HUES64 (cell line): ENCODE results near the gene GEMIN8.

Experiments used
- H3K27ac ChIP-seq: 2 replicates; pipeline ENCODE4 v1.7.0; 2013; ENCODE audit warnings: low read depth, low read length, inconsistent platforms
- H3K27me3 ChIP-seq: 2 replicates; pipeline ENCODE4 v1.6.1; 2013; ENCODE audit warnings: mild to moderate bottlenecking, low read length; ENCODE audit not compliant: insufficient read depth
- H3K36me3 ChIP-seq: 2 replicates; pipeline ENCODE4 v1.6.1; 2013; ENCODE audit warnings: mild to moderate bottlenecking, low read length; ENCODE audit not compliant: insufficient read depth
- H3K4me1 ChIP-seq: 2 replicates; pipeline ENCODE4 v1.6.1; 2013; ENCODE audit warnings: mild to moderate bottlenecking, low read length, moderate library complexity; ENCODE audit not compliant: insufficient read depth
- H3K4me3 ChIP-seq: 2 replicates; pipeline ENCODE4 v1.5.1; 2013; ENCODE audit warnings: mild to moderate bottlenecking, low read length, moderate library complexity
- H3K9ac ChIP-seq: 2 replicates; pipeline ENCODE4 v1.6.1; 2013; ENCODE audit warnings: mild to moderate bottlenecking, low read depth, low read length
- H3K9me3 ChIP-seq: 2 replicates; pipeline ENCODE4 v1.6.1; 2013; ENCODE audit warnings: low read depth, low read length; ENCODE audit not compliant: insufficient read depth
- WGBS: fragments of 150-250, 120-280 bp; methylation state at CpG from one replicate; pipeline ENCODE4 v1.1.7; 2013; ENCODE audit warnings: missing lambda C conversion rate; 5-methylcytosine and 5-hydroxymethylcytosine counted together

Gene GEMIN8

DNA sequence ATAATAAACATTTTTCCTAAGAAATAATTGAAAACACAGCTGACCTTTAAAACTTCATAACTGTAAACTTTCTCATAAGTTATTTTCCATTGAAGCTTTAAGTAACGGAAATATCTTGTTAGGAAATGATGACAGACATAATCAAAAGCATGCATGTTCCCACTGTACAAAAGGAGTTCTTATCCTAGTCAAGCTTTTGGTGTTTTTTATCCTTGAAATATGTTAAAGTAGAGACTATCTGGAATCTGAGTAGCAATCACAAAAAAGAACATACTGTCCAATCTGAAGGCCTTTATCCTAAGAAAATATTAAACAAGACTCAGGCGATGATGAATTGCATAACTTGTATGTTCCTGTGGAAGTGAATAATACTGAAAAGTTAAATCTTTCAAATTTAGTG, 14.4 kb downstream of the GEMIN8 start:
- peaks cover 28% of the 10 kb centered on the region for H3K36me3 ChIP-seq
- H3K9me3 ChIP-seq: no peaks in the 10 kb centered on the region
- no peak overlapping the region for H3K9ac ChIP-seq
- H3K4me3 ChIP-seq: no peak overlapping the region
- no peaks in the 10 kb centered on the region for H3K27me3 ChIP-seq
- H3K27ac ChIP-seq: no peak overlapping the region
- WGBS: no CpG with 5 or more reads among the region's 2 CpGs
- H3K4me1 ChIP-seq: no peaks in the 10 kb centered on the region

GRCh38 chrX:14014526-14014925, 15.2 kb downstream of the GEMIN8 start:
- Histone ChIP-seq H3K4me3 (no peak overlapping the region), H3K36me3 (peaks cover 21% of the 10 kb centered on the region), H3K27me3 (no peaks in the 10 kb centered on the region), H3K9ac (no peak overlapping the region), H3K9me3 (no peaks in the 10 kb centered on the region), H3K27ac (no peak overlapping the region), H3K4me1 (no peaks in the 10 kb centered on the region)
- WGBS: 98% methylated on average over 4 of the region's 4 CpGs

DNA sequence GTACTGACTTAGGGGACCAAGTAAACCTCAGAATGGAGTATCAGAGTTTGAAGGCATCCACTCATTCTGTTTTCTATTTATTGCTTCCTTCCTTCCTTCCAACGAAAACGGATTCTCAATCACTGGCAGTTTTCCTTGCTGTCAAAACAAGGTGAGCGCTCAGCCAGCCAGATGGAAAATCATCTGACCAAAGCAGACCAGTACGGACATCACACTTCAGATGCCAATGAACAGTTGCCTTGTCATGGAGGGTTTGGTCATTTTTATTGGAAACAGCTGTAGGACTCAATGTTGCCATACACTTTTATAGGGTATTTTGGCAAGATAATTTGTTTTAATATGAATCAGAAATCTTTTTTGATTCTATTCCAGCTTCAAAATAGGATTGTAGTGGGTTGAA, 16.6 kb downstream of the GEMIN8 start:
- no peak overlapping the region for H3K9ac ChIP-seq
- 90% methylated on average over 4 of the region's 4 CpGs for WGBS
- no peak overlapping the region for H3K27ac ChIP-seq
- H3K27me3 ChIP-seq: no peaks in the 10 kb centered on the region
- H3K4me3 ChIP-seq: no peak overlapping the region
- no peaks in the 10 kb centered on the region for H3K4me1 ChIP-seq
- 0 out of 2 replicates have a peak, but pooled peaks cover 8% of the 10 kb centered on the region for H3K36me3 ChIP-seq
- H3K9me3 ChIP-seq: no peaks in the 10 kb centered on the region

DNA sequence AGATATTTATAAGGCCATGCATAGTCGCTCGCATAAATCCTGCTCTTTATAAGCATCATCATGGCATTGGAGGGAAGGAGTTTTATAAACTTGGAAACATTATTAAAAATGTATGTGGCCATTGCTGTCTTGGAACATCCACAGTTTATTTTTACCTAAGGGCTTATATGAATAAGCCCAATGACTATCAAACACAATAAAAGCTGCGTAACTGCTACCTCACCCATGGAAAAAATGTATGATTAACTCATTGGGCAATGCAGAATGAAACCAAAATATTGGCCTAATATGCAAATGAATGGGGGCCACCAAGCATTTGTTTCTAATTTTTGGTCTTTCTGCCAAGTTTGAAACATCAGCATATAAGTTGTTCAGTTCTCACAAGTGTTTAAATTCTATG, 19.1 kb downstream of the GEMIN8 start:
- H3K4me3 ChIP-seq: no peak overlapping the region
- H3K27ac ChIP-seq: no peak overlapping the region
- H3K9me3 ChIP-seq: no peaks in the 10 kb centered on the region
- H3K27me3 ChIP-seq: no peaks in the 10 kb centered on the region
- H3K4me1 ChIP-seq: no peaks in the 10 kb centered on the region
- WGBS: 97% methylated on average over 3 of the region's 3 CpGs
- 0 out of 2 replicates have a peak, but pooled peaks cover 2% of the 10 kb centered on the region for H3K36me3 ChIP-seq
- H3K9ac ChIP-seq: no peak overlapping the region

GRCh38 chrX:14006540-14006939, 23.2 kb downstream of the GEMIN8 start:
- Histone ChIP-seq H3K9me3 (no peaks in the 10 kb centered on the region), H3K4me1 (no peaks in the 10 kb centered on the region), H3K9ac (no peak overlapping the region), H3K4me3 (no peak overlapping the region), H3K27ac (no peak overlapping the region), H3K36me3 (0 out of 2 replicates have a peak, but pooled peaks cover 2% of the 10 kb centered on the region), H3K27me3 (no peaks in the 10 kb centered on the region)
- 97% methylated on average over 10 of the region's 10 CpGs for WGBS

DNA sequence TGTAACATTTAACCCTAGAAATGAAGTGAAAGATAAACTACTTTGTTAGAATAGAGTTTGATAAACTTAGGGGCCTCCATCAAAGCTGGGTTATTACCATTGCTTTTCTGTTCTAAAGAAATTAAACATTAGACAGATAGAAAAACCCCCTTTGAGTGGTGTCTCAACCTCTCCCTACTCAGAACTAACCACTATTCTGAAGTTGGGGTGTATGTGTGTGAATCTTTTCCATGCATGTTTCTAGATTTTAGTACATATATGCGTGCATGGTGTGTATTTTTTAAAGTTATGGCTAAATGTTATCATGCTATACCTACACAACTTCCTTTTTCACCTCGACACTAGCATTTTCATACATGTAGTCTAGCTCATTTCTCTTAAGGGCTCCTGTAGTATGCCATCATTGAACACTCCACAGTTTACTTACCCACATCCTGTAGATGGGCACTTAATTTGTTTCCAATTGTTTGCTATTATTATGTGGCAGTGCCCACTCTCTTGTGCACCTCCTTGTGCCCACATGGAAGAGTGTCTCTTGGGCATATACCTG, 25.7 kb downstream of the GEMIN8 start:
- H3K9ac ChIP-seq: no peak overlapping the region
- H3K4me3 ChIP-seq: no peak overlapping the region
- no peaks in the 10 kb centered on the region for H3K27me3 ChIP-seq
- no peak overlapping the region for H3K27ac ChIP-seq
- H3K9me3 ChIP-seq: no peaks in the 10 kb centered on the region
- WGBS: 94% methylated on average over 1 of the region's 2 CpGs
- no peaks in the 10 kb centered on the region for H3K4me1 ChIP-seq
- 0 out of 2 replicates have a peak, but pooled peaks cover 2% of the 10 kb centered on the region for H3K36me3 ChIP-seq

- Histone ChIP-seq H3K9ac (no peak overlapping the region), H3K4me3 (no peak overlapping the region), H3K27ac (no peak overlapping the region), H3K9me3 (no peaks in the 10 kb centered on the region), H3K4me1 (no peaks in the 10 kb centered on the region), H3K36me3 (0 out of 2 replicates have a peak, but pooled peaks cover 2% of the 10 kb centered on the region), H3K27me3 (no peaks in the 10 kb centered on the region)
- 89% methylated on average over 4 of the region's 4 CpGs for WGBS
Measured at GRCh38 chrX:14003028-14003427, 26.7 kb downstream of the GEMIN8 start.

- Histone ChIP-seq H3K4me1 (no peaks in the 10 kb centered on the region), H3K9ac (no peak overlapping the region), H3K9me3 (no peaks in the 10 kb centered on the region), H3K4me3 (no peak overlapping the region), H3K27ac (no peak overlapping the region), H3K27me3 (no peaks in the 10 kb centered on the region), H3K36me3 (no peaks in the 10 kb centered on the region)
- 95% methylated on average over 6 of the region's 6 CpGs for WGBS
Measured at GRCh38 chrX:13996650-13997049, 33.0 kb downstream of the GEMIN8 start.

GRCh38 chrX:13994536-13995080, 35.1 kb downstream of the GEMIN8 start:
- WGBS: 92% methylated on average over 2 of the region's 3 CpGs
- no peaks in the 10 kb centered on the region for H3K27me3 ChIP-seq
- H3K9me3 ChIP-seq: no peaks in the 10 kb centered on the region
- no peak overlapping the region for H3K9ac ChIP-seq
- H3K27ac ChIP-seq: no peak overlapping the region
- no peaks in the 10 kb centered on the region for H3K36me3 ChIP-seq
- no peaks in the 10 kb centered on the region for H3K4me1 ChIP-seq
- no peak overlapping the region for H3K4me3 ChIP-seq

GRCh38 chrX:13994104-13994503, 35.6 kb downstream of the GEMIN8 start:
- WGBS: 94% methylated on average over 7 of the region's 7 CpGs
- Histone ChIP-seq H3K9ac (no peak overlapping the region), H3K27me3 (no peaks in the 10 kb centered on the region), H3K9me3 (no peaks in the 10 kb centered on the region), H3K27ac (no peak overlapping the region), H3K4me3 (no peak overlapping the region), H3K36me3 (no peaks in the 10 kb centered on the region), H3K4me1 (no peaks in the 10 kb centered on the region)

GRCh38 chrX:13990126-13990800, 39.4 kb downstream of the GEMIN8 start:
- 100% methylated on average over 2 of the region's 3 CpGs for WGBS
- no peak overlapping the region for H3K27ac ChIP-seq
- no peaks in the 10 kb centered on the region for H3K9me3 ChIP-seq
- H3K4me1 ChIP-seq: no peaks in the 10 kb centered on the region
- no peak overlapping the region for H3K4me3 ChIP-seq
- no peaks in the 10 kb centered on the region for H3K27me3 ChIP-seq
- H3K9ac ChIP-seq: no peak overlapping the region
- H3K36me3 ChIP-seq: no peaks in the 10 kb centered on the region
